SKM-1 treated with dmso at 0.1 percent for 144 hours (cell line): Measurements from ENCODE around the gene SSH2.

Source experiments
- DNase-seq: peaks from one replicate; lab custom pipeline; 2025; ENCODE audit not compliant: unreplicated experiment; lab: John Stamatoyannopoulos, UW

Gene SSH2

GRCh38 chr17:29716566-29716965 lies 213.5 kb downstream of the SSH2 start:
- no peak for DNase-seq

- DNase-seq, result no peak
Measured at GRCh38 chr17:29715680-29716079, 214.3 kb downstream of the SSH2 start.

- no peak for DNase-seq
Measured at GRCh38 chr17:29714146-29714545, 215.9 kb downstream of the SSH2 start.

GRCh38 chr17:29713626-29714025 lies 216.4 kb downstream of the SSH2 start:
- DNase-seq, result no peak

- DNase-seq, result no peak
Measured at GRCh38 chr17:29711588-29712385, 218.2 kb downstream of the SSH2 start.

GRCh38 chr17:29710891-29711418 lies 219.1 kb downstream of the SSH2 start:
- no peak for DNase-seq

GRCh38 chr17:29710520-29710884 lies 219.5 kb downstream of the SSH2 start:
- DNase-seq, result no peak

- DNase-seq, result no peak
Measured at GRCh38 chr17:29709866-29710519, 220.0 kb downstream of the SSH2 start.

- peak; percentile 49 for DNase-seq
Measured at GRCh38 chr17:29707212-29707571, 222.8 kb downstream of the SSH2 start.

DNA sequence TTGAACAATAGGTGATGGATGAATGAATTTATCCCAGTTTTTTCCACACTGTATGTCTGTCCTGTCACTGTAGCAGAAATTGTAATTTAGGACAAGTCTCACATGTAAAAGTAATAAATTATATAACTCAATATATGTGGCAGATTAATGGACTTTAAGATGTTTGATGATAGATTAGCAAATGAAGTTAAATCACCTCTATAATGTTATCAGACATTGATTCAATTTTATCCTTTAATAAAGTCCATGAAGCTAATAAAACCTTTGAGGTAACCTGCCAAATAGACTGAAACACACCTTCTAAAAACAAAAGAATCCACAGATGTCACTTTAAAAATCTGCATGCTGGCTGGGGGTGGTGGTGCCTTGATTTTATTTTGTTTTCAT lies 224.0 kb downstream of the SSH2 start:
- DNase-seq, result no peak

GRCh38 chr17:29705386-29705785 lies 224.6 kb downstream of the SSH2 start:
- no peak for DNase-seq

DNA sequence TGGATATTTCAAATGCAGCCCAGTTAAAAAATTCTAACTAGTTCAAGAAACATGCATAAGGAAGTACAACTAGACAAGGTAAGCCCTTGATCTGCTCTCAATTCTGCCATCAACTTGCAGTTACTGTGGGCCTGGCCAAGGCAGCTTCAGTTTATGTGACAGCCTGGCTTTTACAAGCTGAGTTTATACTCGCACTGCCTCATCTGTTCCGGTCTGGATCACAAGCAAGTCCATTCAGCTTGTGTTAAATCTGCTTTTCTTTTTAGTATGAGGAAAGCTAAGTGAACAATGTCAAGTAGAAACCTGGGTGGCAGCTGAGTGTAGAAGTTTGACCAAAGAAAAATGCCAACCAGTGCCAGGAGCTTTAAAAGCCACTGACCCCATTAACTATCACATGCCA lies 230.7 kb downstream of the SSH2 start:
- no peak for DNase-seq

- no peak for DNase-seq
Measured at GRCh38 chr17:29698837-29699236, 231.2 kb downstream of the SSH2 start.

DNA sequence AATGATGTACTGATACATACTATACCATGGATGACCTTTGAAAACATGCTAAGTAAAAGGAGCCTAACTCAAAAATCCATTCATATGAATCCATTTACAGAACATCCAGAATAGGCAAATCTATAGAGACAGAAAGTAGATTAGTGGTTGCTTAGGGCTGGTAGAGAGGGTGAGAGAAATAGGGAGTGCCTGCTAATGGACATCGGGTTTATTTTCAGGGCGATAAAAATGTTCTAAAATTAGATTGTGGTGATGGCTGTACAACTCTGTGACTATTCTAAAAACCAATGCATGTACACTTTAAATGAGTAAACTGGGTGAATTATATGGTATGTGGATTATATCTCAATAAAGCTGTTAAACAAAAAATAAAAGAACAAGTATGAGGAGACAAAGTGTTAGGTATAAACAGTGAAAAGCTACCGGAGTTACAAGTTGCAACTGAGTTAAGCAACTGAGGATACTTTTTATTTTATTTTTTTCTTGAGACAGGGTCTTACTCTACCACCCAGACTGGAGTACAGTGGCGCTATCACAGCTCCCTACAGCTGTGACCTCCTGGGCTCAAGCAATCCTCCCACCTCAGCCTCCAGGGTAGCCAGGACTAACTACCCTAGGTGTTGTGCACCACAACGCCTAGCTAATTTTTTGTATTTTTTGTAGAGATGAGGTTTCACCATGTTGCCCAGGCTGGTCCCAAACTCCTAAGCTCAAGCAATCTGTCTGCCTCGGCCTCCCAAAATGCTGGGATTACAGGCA lies 231.8 kb downstream of the SSH2 start:
- no peak for DNase-seq

DNA sequence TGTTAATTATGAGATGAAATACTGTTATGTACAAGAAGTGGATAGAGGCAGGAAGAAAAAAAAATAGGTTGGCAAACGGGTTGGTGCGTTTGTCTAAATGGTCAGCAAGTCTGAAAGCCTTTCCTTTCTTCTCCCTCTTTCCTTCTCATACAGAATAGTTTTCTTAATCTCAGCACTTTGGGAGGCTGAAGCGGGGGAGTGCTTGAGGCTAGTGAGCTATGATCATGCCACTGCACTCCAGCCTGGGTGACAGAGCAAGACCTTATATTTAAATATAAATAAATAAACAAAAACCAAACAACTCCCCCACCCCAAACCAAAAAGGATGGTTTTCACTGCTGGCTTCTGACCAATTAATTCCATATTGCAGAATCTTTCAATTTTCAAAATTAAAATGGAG lies 232.7 kb downstream of the SSH2 start:
- DNase-seq, result no peak

- DNase-seq, result no peak
Measured at GRCh38 chr17:29694918-29695563, 235.0 kb downstream of the SSH2 start.

- DNase-seq, result no peak
Measured at GRCh38 chr17:29693751-29694150, 236.3 kb downstream of the SSH2 start.

DNA sequence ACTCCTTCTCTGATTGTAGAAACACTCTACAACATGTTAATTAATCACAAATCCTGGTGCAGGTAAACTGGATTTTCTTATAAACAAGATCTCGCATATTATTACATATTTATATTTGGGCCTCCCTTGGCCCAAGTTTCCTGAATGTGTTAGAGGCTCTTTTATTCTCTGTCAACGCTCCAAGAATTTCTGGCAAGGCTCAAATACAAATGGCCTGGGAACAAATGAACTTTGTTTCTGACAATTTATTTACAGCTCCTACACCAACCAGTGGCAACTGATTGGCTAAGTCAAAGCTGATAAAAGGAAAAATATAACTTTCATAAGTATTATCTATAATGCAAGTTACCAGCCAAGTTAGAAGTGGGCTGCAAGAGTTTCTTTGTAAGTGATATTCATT lies 242.4 kb downstream of the SSH2 start:
- no peak for DNase-seq

DNA sequence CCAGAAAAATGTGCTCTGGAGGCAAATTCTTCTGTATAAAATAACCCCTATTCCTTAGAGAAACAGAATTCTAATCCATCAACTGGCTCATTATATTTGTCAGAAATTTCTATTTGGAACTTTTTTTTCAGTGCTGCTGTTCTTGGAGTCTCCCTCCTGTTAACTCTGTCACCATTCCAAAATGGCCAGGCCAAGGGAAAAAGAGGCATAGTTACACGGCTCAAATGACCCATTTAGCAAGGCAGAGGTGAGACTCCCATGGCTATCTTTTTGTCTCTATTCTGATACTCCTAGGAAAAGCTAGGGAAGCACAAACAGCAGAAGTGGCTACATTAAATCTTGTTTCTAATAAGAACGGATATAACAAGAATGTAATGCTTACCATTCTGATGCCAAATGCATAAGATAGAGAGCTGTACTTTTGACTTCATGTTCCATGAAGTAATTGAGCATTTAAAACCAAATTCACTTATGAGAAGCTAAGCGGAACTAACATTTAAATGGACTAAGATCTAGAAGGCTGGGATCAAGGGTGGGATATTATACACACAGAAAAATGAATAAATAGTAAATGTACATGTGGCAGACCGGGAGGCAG lies 242.9 kb downstream of the SSH2 start:
- DNase-seq, result no peak

GRCh38 chr17:29683481-29683880 lies 246.5 kb downstream of the SSH2 start:
- DNase-seq, result no peak

DNA sequence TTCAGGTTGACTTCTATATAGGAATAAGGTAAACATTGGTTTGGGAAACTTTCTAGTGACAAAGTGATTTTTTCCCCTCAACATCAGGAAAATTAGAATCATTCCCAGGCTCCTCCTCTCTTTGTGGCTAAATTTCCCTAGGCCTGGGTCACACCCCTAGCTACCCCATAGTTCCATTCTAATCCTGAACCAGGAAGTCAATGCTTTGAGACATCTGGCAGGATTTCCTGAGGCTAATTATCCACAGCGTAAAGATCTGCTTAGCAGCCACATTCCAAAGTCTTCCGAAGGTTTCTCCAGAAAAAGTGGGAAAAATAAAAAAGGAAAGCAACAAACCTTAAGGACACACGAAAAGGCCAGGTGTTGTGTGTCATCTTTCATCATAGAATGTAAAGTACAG lies 247.0 kb downstream of the SSH2 start:
- DNase-seq, result no peak
